SIG-M5 treated with dmso at 0.1 percent for 504 hours (cell line): ENCODE data around the gene MAK.
"Not testable (repeated sequence)": the region's sequence is repeated elsewhere in the genome, so short reads cannot be mapped to it uniquely, and the experiment has no call there.

Experiments
- DNase-seq: peaks from one replicate; lab custom pipeline; 2025; ENCODE audit not compliant: unreplicated experiment; lab: John Stamatoyannopoulos, UW

The MAK gene

GRCh38 chr6:10837995-10838793 lies at the start of gene MAK:
Gene MAK (minus strand): TSS chr6:10838539. CDS start chr6:10830648, 7,891 bp downstream.
- peak; percentile 80 for DNase-seq

- DNase-seq, result peak; percentile 78
These were observed 48.6 kb upstream of the MAK start, which contains the start of gene SYCP2L for GRCh38 chr6:10886691-10887502. Gene SYCP2L (plus strand): TSS chr6:10887052. CDS start chr6:10887127, 75 bp downstream.

- DNase-seq, result not testable (repeated sequence)
These were observed 48.0 kb upstream of the MAK start for GRCh38 chr6:10886365-10886690.

- DNase-seq, result no peak
These were observed 46.1 kb upstream of the MAK start for GRCh38 chr6:10884245-10884972.

- no peak for DNase-seq
These were observed 45.2 kb upstream of the MAK start for GRCh38 chr6:10883312-10884244.

GRCh38 chr6:10882657-10883171 lies 44.4 kb upstream of the MAK start:
- no peak for DNase-seq

- not testable (repeated sequence) for DNase-seq
These were observed 43.9 kb upstream of the MAK start for GRCh38 chr6:10882253-10882630.

GRCh38 chr6:10880366-10880765 lies 42.0 kb upstream of the MAK start:
- DNase-seq, result no peak

GRCh38 chr6:10877871-10878270 lies 39.5 kb upstream of the MAK start:
- no peak for DNase-seq

GRCh38 chr6:10877012-10877411 lies 38.7 kb upstream of the MAK start:
- DNase-seq, result no peak

GRCh38 chr6:10875026-10875425 lies 36.7 kb upstream of the MAK start:
- DNase-seq, result no peak

GRCh38 chr6:10874207-10874606 lies 35.9 kb upstream of the MAK start:
- DNase-seq, result no peak

- DNase-seq, result peak; percentile 16
These were observed 35.0 kb upstream of the MAK start for GRCh38 chr6:10873374-10873773.

- no peak for DNase-seq
These were observed 29.6 kb upstream of the MAK start for GRCh38 chr6:10867952-10868351.

- not testable (repeated sequence) for DNase-seq
These were observed 28.4 kb upstream of the MAK start for GRCh38 chr6:10866709-10867108.

- DNase-seq, result not testable (repeated sequence)
These were observed 24.7 kb upstream of the MAK start for GRCh38 chr6:10863031-10863430.

- DNase-seq, result no peak
These were observed 24.0 kb upstream of the MAK start for GRCh38 chr6:10862361-10862760.

- DNase-seq, result no peak
These were observed 22.7 kb upstream of the MAK start for GRCh38 chr6:10861086-10861485.

GRCh38 chr6:10857259-10857658 lies 18.9 kb upstream of the MAK start:
- no peak for DNase-seq

GRCh38 chr6:10854922-10855632 lies 16.7 kb upstream of the MAK start:
- no peak for DNase-seq
